Stomach (tissue), 4 donors: ENCODE measurements around the gene TMEM37.

ENCODE experiments used
- POLR2A ChIP-seq, 4 donors: fragments of 450-650 bp; IDR thresholded peaks; one replicate each; pipeline ENCODE4 v1.6.1; 2016; ENCODE audit warnings: antibody characterized with exemption in 4 of 4, control low read depth in 2 of 4, mild to moderate bottlenecking in 1 of 4, moderate library complexity in 1 of 4
- TF ChIP-seq, protein P1 (sequence below), 7 experiments: fragments of 450-650 bp in 4 of 7; fragments of 200-600 bp in 3 of 7; sonication (generic) in 3 of 7; IDR thresholded peaks; one replicate each; pipeline ENCODE4 v1.5.1; 2016 to 2019; ENCODE audit warnings: antibody characterized with exemption in 7 of 7, control low read depth in 2 of 7, mild to moderate bottlenecking in 1 of 7

DNA sequence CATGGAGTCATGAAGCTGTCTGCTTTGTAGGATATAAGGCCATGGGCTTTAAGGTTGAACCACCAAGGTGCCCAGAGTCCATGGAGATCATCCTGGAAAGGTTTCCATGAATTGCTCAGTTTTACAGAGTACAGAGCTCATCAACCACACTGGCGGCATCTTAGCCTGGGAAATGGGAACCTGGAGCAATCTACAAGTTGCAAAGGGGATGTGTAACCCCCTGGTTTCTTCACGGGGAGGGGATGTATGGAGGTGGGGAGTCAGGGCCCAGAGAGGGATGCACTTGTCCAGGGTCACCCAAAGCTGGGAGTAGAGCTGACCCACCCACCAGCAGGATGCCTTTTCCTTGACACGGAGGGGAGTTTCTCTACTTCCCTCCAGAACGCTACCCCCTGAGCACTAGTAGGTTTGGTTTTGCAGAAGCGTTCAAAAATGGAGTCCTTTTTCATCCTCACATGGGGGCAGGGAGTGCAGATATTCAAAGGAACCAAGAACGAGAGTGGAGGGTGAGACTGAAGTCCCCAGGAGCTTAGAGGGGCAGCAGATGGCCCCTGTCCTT is 7.2 kb downstream of the TMEM37 start:
- TF ChIP-seq POLR2A (IDR thresholded peaks at IDR 0.05) = no peak
- TF ChIP-seq, protein P1, sequence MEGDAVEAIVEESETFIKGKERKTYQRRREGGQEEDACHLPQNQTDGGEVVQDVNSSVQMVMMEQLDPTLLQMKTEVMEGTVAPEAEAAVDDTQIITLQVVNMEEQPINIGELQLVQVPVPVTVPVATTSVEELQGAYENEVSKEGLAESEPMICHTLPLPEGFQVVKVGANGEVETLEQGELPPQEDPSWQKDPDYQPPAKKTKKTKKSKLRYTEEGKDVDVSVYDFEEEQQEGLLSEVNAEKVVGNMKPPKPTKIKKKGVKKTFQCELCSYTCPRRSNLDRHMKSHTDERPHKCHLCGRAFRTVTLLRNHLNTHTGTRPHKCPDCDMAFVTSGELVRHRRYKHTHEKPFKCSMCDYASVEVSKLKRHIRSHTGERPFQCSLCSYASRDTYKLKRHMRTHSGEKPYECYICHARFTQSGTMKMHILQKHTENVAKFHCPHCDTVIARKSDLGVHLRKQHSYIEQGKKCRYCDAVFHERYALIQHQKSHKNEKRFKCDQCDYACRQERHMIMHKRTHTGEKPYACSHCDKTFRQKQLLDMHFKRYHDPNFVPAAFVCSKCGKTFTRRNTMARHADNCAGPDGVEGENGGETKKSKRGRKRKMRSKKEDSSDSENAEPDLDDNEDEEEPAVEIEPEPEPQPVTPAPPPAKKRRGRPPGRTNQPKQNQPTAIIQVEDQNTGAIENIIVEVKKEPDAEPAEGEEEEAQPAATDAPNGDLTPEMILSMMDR (IDR thresholded peaks at IDR 0.05) = no peak
